AG09309 (cell line): ENCODE measurements around the gene C1orf198.

Experiments used
- DNase-seq: peaks from one replicate; pipeline ENCODE4 v3.0.0-alpha.2; 2010; ENCODE audit warnings: low read depth
- H3K4me3 ChIP-seq: 2 replicates; pipeline ENCODE4 v1.5.1; 2011; ENCODE audit warnings: mild to moderate bottlenecking, low read depth, low read length, moderate library complexity; ENCODE audit not compliant: control insufficient read depth
- TF ChIP-seq, protein P1 (sequence below): IDR thresholded peaks from 2 replicates; pipeline ENCODE4 v1.5.1; 2011; ENCODE audit warnings: mild to moderate bottlenecking, low read depth, low read length, inconsistent platforms; ENCODE audit not compliant: insufficient read depth, control insufficient read depth; ENCODE audit errors: missing control alignments

Gene C1orf198

DNA sequence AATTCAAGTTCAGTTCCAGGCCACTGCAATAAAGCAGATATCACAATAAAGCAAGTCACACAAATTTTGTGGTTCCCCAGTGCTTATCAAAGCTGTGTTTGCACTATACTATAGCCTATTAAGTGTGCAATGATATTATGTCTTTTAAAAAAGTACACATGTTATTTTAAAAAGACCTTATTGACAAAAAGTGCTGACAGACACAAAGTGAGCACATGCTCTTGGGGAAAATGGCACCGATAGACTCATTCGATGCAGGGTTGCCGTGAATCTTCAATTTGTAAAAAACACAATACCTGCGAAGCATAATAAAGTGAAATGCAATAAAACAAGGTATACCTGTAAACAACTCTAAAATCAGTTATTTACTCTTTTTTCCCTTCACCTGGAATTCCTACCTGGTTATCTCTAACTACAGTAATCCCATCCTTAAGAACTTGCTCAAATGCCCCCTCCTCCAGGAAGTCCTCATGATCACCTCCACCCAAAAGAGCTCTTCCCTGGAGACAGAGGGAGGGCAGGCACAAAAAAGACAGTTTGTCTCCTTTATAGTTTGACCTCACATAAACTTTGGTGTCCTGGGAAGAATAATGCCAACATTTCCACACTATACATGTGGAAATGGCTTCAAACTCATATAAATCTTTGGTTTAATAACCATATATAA, 9.7 kb upstream of the C1orf198 start:
- DNase-seq: no peak
- TF ChIP-seq, protein P1, sequence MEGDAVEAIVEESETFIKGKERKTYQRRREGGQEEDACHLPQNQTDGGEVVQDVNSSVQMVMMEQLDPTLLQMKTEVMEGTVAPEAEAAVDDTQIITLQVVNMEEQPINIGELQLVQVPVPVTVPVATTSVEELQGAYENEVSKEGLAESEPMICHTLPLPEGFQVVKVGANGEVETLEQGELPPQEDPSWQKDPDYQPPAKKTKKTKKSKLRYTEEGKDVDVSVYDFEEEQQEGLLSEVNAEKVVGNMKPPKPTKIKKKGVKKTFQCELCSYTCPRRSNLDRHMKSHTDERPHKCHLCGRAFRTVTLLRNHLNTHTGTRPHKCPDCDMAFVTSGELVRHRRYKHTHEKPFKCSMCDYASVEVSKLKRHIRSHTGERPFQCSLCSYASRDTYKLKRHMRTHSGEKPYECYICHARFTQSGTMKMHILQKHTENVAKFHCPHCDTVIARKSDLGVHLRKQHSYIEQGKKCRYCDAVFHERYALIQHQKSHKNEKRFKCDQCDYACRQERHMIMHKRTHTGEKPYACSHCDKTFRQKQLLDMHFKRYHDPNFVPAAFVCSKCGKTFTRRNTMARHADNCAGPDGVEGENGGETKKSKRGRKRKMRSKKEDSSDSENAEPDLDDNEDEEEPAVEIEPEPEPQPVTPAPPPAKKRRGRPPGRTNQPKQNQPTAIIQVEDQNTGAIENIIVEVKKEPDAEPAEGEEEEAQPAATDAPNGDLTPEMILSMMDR: no peak
- no peak overlapping the region for H3K4me3 ChIP-seq

DNA sequence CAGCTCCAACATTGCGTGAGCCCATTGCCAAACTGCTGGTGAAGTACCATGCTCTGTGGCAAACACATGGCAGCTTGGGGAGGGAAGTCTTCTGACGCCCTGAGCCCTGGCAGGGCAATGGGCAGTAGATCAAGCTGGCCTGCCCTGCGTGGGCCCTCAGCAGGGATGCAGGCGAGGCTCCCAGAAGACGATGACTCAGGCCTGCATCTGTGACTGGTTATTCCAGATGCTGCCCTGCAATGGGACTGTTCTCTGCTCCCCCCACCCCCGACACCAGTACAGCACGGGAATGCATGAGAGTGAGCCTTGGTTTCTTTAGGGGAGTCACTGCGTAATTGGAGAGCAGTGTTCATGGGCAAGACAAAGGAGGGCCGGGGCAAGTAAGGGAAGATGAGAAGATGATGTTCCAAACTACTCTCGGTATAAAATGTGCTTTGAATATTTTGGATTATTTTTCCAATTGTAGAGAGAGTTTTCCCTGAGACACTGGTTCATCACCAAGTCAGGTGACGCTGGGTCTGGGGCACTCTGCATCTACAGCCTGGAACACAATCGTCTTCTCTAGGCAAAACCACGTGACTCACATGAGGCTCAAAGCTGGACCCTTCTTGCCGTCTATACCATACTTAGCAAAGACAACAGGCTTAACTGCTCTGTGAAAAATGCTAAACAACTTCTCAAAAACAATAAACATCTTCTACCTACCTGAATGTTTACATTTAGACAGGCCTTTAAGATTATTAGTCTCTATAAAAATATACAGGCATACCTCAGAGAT, 9.0 kb upstream of the C1orf198 start:
- TF ChIP-seq, protein P1: no peak
- no peak overlapping the region for H3K4me3 ChIP-seq
- peak; percentile 88 for DNase-seq

DNA sequence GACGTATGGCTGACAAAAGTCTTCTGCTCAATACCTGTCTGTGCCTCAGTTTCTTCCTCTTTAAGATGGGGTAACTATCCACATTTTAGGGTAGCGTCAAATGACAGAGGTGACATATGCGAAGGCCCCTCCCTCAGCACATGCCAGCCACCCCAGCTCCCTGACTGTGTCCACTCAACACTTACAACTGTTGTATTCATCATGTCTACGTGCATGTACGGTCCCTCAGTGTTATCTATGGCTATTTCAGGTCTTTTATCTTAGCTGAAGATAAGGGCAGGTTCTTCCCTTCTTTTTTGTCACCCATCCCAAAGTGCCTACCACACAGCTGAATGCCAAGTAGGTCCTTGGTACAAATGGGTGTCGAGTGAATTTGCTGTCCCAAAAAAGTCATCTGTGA, 8.3 kb upstream of the C1orf198 start:
- DNase-seq: no peak
- H3K4me3 ChIP-seq: no peak overlapping the region
- TF ChIP-seq, protein P1: no peak

DNA sequence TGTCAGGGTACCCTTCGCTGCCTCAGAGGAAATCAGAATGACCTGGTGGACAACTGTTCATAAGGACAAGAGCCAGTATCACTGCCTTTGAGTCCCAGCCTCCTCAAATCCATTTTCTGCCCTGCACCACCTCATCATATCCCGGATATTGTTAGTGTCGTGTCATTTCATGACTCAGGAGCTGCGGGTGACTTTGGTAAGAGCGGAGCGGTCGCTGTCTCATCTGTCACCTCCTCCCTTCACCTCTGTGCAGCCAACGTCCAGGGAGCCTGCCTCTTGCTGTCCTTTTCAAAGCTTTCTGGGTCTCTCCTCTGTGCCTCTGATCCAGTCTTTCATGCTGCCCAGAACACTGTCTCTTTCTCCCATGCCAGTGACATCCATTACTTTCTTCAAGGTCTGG, 7.0 kb upstream of the C1orf198 start:
- H3K4me3 ChIP-seq: no peak overlapping the region
- TF ChIP-seq, protein P1: no peak
- DNase-seq: no peak

DNA sequence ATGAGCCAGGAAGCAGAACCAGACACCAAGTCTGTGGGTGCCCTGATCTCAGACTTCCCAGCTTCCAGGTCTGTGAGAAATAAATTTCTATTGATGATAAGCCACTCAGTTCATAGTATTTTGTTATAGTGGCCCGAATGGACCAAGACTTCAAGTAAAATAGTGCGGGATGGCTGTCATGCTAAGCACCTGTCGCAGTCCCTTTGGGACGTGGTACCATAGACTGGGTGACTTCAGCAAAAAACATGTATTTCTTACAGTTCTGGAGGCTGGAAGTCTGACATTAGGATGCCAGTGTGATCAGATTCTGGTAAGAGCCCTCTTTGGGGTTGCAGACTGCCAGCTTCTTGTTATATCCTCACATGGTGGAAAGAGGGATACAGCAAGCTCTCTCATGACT, 2.6 kb upstream of the C1orf198 start:
- no peak for DNase-seq
- H3K4me3 ChIP-seq: no peak overlapping the region
- TF ChIP-seq, protein P1: no peak

DNA sequence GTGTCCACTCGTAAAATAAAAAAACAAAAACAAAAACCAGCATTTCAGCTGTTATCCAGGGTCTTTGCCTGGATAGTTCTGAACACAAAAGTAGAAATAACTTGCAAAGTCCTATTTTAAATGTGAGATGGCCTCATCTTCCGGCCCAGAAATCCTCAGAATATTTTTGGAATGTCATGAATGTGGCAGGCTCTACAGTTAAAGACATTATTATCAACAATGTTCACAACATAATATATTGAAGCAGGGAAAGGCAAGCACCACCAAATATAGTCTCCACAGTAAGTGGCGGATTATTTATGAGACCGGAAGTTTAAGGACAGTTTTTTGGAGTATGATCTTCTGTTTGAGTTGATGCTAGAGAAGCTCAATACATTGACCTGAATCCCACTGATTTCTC, 1.2 kb upstream of the C1orf198 start:
- DNase-seq: no peak
- no peak overlapping the region for H3K4me3 ChIP-seq
- TF ChIP-seq, protein P1: no peak
